ENCODE data around the gene MAPK7.

The MAPK7 gene

DNA sequence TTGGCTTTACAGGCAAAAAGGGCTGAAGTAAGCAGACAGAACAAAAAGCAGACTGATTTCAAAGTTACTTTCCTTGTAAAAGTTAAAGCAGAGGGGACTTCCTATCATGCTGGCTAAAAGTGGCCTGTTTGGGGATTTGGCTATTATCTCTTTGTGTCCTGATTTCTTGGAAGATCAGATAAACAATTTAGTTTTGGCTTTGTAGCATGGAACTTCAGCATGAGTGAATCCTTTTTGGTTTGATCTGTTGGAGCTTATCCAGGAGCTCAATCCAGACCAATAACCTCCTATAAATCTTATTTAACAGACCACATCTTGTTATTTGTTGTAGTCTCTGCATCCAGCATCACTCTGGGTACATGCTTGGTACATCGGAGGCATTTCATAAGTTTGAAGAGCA lies 23.9 kb downstream of the MAPK7 start:
- no peak for DNase-seq

DNA sequence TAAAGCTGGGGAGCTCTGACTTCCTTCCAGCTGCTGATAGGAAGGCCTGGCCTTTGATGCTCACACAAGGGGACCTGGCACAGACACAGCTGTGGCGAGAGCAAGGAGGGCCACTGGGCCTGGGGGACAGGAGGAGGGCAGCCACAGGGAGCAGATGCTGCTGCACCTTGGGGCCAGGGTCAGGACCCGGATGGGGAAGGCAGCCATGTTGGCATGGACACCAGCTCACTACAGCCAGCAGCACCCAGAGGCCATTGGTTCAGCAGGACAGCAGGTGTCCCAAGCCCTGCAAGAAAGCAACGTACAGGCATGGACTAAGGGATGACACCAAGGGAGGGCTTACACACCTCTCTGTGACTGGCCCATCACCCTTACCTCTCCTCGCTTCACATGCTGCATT lies 24.7 kb downstream of the MAPK7 start:
- no peak for DNase-seq

GRCh38 chr17:19404264-19404663 lies 26.0 kb downstream of the MAPK7 start:
- no peak for DNase-seq

GRCh38 chr17:19405114-19405513 lies 26.8 kb downstream of the MAPK7 start:
- DNase-seq: no peak

GRCh38 chr17:19407601-19408345 lies 29.5 kb downstream of the MAPK7 start:
- no peak for DNase-seq

DNA sequence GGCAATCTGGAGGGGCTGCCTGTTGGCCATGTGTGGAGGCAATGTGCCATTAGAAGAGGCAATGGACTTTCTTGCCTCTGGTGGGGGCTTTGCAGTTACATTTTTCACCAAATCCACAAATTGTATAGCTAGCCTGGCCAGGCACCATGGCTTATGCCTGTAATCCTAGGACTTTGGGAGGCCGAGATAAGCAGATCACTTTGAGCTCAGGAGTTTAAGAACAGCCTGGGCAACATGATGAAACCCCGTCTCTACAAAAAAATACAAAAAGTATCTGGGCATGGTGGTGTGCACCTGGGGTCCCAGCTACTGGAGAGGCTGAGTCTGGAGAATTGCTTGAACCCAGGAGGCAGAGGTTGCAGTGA lies 30.0 kb downstream of the MAPK7 start:
- DNase-seq: no peak

- no peak for DNase-seq
Observed at GRCh38 chr17:19409066-19409465, 30.8 kb downstream of the MAPK7 start.

DNA sequence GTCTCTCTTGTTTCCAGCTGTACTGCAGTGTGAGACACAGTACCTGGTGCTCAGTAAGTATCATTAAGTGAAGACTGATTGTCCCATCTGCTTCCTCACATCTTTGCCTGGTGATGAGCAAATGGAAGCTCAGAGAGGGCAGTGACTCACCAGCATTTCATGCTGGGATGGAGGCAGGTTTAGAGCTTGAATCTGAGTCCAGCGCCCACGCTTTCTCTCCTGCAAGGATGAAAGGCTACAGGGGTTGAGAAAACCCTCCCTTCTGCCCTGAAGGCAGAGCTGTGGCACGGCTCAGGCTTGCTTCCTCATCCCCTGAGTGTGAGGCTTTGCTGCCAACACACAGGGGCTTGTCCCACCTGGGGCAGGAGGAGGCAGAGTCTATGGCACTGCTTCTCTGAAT lies 31.2 kb downstream of the MAPK7 start:
- DNase-seq: no peak

- no peak for DNase-seq
Observed at GRCh38 chr17:19410091-19410490, 31.8 kb downstream of the MAPK7 start.

GRCh38 chr17:19410875-19411620 lies 32.8 kb downstream of the MAPK7 start, which contains the start of gene RNF112:
Gene RNF112, plus strand, starts transcription at chr17:19411232. Its CDS starts 177 bp downstream, at chr17:19411409.
- DNase-seq: no peak

- no peak for DNase-seq
Observed at GRCh38 chr17:19411631-19412030, 33.3 kb downstream of the MAPK7 start.

GRCh38 chr17:19412510-19412909 lies 34.2 kb downstream of the MAPK7 start:
- DNase-seq: no peak

DNA sequence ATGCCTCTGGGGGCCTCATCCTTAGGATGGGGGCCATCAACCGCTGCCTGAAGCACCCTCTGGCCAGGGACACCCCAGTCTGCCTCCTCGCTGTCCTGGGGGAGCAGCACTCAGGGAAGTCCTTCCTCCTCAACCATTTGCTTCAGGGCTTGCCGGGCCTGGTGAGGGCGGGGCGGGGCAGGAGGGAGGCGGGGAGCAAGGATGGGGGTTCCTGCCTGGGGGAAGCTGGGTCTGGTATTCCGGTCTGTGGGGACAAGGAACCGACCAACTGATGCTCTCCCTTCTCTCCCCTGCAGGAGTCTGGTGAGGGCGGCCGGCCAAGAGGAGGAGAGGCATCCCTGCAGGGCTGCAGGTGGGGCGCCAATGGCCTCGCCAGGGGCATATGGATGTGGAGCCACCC lies 34.7 kb downstream of the MAPK7 start:
- DNase-seq: no peak

- no peak for DNase-seq
Observed at GRCh38 chr17:19413761-19414160, 35.5 kb downstream of the MAPK7 start.

GRCh38 chr17:19414396-19415280 lies 36.3 kb downstream of the MAPK7 start:
- DNase-seq: no peak

DNA sequence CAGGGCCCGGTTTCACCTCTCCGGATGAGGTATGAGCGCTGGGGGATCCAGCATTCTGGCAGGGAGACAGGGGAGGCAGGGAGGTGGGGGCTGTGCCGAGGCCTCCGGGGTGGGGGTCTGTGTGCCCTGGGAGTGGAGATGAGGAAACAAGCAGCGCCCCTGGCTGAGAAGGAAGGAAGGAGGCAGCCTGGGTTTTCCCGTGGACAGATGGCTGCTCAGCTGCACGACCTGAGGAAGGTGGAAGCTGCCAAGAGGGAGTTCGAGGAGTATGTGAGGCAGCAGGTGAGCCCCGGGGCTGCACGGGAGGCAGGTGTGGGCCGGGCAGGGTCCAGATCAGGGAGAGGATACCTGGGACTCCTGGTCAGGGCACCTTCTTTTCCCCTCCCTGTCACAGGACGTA lies 37.0 kb downstream of the MAPK7 start:
- DNase-seq: no peak

DNA sequence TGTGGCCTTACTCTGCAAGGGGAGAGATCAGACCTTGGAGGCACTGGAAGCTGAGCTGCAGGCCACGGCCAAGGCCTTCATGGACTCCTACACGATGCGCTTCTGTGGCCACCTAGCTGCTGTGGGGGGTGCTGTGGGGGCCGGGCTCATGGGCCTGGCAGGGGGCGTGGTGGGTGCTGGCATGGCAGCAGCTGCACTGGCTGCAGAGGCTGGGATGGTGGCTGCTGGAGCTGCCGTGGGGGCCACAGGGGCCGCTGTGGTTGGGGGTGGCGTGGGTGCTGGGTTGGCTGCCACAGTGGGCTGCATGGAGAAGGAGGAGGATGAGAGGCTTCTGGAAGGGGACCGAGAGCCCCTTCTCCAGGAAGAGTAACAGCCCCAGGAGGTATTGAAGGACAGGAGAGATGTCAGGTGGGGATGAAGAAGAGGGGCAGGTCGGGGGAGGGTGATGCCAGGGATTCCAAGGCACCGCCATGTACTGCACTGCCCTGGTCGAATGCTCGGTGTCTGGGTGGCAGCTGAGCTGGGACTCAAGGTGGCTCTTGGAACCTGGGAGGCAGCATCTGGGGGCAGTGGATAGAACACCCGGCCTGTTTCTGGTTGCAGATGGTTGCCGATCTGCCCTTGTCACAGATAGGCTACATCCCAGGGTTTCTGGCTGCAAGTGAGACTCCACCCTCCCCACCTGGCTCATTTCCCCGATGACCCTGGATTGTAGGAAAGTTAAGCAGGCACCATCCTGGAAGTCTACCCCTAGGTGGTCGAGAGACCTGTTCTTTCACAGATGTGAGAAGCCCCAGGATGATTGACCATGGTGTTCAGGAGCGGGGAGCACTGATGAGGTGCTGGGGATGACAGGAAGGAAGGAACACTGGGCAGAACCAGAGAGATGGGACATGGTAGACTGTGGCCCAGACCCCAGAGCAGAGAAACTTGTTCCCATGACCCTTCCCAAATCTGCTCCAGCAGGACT lies 37.8 kb downstream of the MAPK7 start:
- no peak for DNase-seq

- DNase-seq: no peak
Observed at GRCh38 chr17:19417611-19418010, 39.3 kb downstream of the MAPK7 start.

GRCh38 chr17:19418251-19418992 lies 40.1 kb downstream of the MAPK7 start:
- no peak for DNase-seq

DNA sequence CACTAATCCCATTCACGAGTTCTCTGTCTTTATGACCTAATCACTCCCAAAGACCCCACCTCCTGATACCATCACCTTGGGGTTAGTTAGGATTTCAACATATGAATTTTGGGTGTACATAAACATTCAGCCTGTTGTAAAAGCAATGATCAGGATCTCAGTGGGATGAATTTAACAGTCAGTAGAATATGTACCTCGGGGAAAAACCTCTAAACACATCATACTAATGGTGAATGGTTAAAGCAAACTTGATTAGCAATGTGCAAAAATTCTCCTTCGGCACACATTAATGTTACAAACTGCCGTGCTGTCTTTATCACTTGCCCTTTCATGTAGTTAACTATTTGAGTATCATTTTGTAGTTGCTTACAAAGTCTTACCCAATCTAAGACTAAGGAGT lies 42.9 kb downstream of the MAPK7 start:
- no peak for DNase-seq

DNA sequence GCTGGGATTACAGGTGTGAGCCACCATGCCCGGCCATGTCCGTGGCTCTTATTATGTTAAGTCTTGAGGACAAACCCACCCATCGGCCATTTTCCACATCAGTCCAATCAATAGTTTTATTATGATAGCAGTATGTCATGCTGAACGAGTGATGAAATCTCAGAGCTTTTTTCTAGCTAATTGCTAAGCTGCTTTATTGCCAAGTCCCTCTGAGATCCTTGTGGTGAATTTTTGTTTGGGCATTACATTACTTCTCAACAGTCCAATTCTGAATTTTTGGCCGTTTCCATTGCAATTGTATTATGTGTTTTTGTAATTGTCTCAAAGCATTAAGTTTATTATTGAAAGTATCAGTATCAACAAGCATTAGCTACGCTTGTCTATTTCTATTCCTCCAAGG lies 43.6 kb downstream of the MAPK7 start:
- no peak for DNase-seq

Data from left hindlimb (tissue), 1 donor.